ENCODE data around the gene KERA. TPM values are rescaled to one million over a fixed set of nuclear protein-coding genes. Genes with fewer than 3 reads are reported as not detected.

Gene KERA
- total RNA-seq, 4 donors from 2014 or later, result not detected

DNA sequence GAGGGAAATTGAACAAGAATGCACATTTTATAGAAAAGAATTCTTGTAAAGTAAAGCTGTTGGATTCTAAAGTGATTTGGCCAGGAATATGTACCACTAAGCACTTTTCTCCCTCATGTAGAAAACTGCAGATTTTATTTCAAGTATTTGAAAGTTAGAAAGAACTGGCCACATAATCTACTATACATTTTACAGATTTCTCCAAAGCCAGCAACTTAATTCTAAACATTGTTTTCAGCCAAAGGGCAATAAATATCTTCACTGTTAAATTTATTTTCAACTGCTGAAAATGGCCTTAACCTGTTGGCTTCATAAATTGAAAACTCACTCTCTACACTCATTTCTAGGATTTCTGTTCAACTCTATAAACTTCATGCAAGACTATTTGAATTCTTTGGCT, 15.6 kb upstream of the KERA start:
- Histone ChIP-seq H3K36me3 (no peaks in the 10 kb centered on the region), H3K4me3 (no peak overlapping the region), H3K27ac (no peak overlapping the region), H3K27me3 (no peaks in the 10 kb centered on the region), H3K9me3 (no peaks in the 10 kb centered on the region), H3K4me1 (no peaks in the 10 kb centered on the region)
- no peak for TF ChIP-seq POLR2AphosphoS5 (IDR thresholded peaks at IDR 0.05)
- TF ChIP-seq EP300 (IDR thresholded peaks at IDR 0.05), result no peak
- TF ChIP-seq POLR2A (IDR thresholded peaks at IDR 0.05), result no peak
- TF ChIP-seq, protein P1, sequence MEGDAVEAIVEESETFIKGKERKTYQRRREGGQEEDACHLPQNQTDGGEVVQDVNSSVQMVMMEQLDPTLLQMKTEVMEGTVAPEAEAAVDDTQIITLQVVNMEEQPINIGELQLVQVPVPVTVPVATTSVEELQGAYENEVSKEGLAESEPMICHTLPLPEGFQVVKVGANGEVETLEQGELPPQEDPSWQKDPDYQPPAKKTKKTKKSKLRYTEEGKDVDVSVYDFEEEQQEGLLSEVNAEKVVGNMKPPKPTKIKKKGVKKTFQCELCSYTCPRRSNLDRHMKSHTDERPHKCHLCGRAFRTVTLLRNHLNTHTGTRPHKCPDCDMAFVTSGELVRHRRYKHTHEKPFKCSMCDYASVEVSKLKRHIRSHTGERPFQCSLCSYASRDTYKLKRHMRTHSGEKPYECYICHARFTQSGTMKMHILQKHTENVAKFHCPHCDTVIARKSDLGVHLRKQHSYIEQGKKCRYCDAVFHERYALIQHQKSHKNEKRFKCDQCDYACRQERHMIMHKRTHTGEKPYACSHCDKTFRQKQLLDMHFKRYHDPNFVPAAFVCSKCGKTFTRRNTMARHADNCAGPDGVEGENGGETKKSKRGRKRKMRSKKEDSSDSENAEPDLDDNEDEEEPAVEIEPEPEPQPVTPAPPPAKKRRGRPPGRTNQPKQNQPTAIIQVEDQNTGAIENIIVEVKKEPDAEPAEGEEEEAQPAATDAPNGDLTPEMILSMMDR (IDR thresholded peaks at IDR 0.05), result no peak
- DNase-seq (ENCODE audit: low spot score in 2 of 2), result no peak

DNA sequence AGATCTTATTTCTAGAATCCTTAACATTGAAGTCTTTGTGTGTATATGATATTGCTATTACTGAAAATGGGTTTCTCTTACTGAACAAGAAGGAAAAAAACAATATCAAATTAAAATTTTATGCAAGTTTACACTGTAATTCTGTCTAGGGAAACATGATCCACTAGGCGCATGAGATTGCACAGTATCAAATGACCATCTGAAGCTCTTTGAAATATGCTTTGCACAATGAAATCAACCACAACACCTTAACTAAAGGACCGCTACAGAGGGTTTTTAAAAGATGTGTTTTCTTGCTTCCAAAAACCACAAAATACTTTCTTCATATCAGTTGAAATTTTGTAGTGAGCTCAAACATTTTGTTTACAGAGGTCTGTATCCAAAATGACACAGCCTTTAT, 15.1 kb upstream of the KERA start:
- DNase-seq (ENCODE audit: low spot score in 2 of 2), result no peak
- Histone ChIP-seq H3K9me3 (no peaks in the 10 kb centered on the region), H3K36me3 (no peaks in the 10 kb centered on the region), H3K4me3 (no peak overlapping the region), H3K4me1 (no peaks in the 10 kb centered on the region), H3K27ac (no peak overlapping the region), H3K27me3 (no peaks in the 10 kb centered on the region)
- 91% methylated on average over 2 of the region's 2 CpGs for WGBS
- TF ChIP-seq POLR2A (IDR thresholded peaks at IDR 0.05) (no peak), EP300 (IDR thresholded peaks at IDR 0.05) (no peak), POLR2AphosphoS5 (IDR thresholded peaks at IDR 0.05) (no peak)
- TF ChIP-seq, protein P1 (IDR thresholded peaks at IDR 0.05), result no peak

DNA sequence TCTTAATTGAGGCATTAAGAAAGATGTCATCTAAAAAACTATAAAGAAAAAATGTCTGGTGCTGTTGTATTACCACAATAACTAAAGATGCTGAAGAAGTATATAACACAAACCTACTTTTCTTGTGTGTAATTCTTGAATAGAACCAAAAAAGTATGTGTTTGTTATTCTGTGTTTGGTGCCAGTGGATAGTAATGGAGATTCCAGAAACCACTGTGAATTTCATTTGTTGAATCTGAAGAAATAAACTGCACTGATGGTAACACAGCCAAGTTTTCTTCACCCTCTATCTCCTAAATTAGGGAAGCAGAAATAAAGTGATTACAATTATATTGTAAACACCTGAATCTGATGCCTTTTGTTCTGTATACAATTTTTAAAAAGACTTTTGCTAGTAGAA, 13.1 kb upstream of the KERA start:
- TF ChIP-seq, protein P1 (IDR thresholded peaks at IDR 0.05), result no peak
- no peak for TF ChIP-seq POLR2A (IDR thresholded peaks at IDR 0.05)
- Histone ChIP-seq H3K27ac (no peak overlapping the region), H3K4me3 (no peak overlapping the region), H3K36me3 (no peaks in the 10 kb centered on the region), H3K9me3 (no peaks in the 10 kb centered on the region), H3K27me3 (no peaks in the 10 kb centered on the region), H3K4me1 (no peaks in the 10 kb centered on the region)
- DNase-seq (ENCODE audit: low spot score in 2 of 2), result no peak

DNA sequence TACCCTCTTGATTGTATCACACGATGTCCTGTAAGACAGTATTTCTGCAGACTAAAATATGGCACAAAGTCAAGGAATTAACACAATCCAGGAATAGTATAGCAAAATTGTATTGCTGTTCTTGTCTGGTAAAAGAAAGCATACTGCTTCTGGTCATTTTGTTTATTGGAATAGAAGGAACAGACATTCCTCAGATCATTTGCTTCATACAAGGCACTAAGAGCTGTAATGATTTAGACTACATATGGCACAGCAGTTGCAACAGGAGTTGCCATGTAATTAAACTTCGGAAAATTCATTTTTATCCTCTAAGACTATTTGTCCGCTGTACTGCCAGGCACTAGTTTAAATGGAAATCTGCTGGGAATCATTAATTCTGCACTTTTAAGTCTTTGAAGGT, 7.6 kb upstream of the KERA start:
- no peaks in the 10 kb centered on the region for H3K4me1 ChIP-seq
- no peaks in the 10 kb centered on the region for H3K27me3 ChIP-seq
- no peaks in the 10 kb centered on the region for H3K9me3 ChIP-seq
- no peak overlapping the region for H3K4me3 ChIP-seq
- 86% methylated on average over 3 of the region's 3 CpGs for WGBS
- H3K27ac ChIP-seq, result no peak overlapping the region
- TF ChIP-seq, protein P1 (IDR thresholded peaks at IDR 0.05), result no peak
- TF ChIP-seq POLR2A (IDR thresholded peaks at IDR 0.05) (no peak), POLR2AphosphoS5 (IDR thresholded peaks at IDR 0.05) (no peak), EP300 (IDR thresholded peaks at IDR 0.05) (no peak)
- H3K36me3 ChIP-seq, result no peaks in the 10 kb centered on the region
- DNase-seq (ENCODE audit: low spot score in 2 of 2), result no peak

DNA sequence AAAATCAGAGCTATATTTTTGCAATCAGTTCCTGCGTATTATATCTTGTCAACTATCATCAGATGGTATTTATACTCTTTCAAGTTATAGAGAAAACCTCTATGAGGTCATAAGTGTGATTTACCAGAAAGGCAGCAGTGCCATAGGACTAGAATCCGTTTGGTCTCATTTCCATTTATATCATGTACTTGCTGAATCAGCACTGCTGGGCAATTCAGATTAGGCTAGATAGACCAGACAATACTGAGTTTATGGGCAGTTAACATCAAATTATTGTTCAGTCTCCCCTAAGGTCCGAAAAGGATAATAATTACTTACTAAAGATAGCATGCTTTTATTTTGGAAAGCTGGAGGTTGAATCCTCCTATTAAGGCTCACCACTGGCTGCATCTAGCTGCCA, 6.8 kb upstream of the KERA start:
- WGBS, result 90% methylated on average over 3 of the region's 3 CpGs

More for the DNA sequence above, 6.8 kb upstream of the KERA start:
- H3K27ac ChIP-seq, result no peak overlapping the region
- H3K9me3 ChIP-seq, result no peaks in the 10 kb centered on the region
- H3K36me3 ChIP-seq, result no peaks in the 10 kb centered on the region
- no peak for DNase-seq (ENCODE audit: low spot score in 2 of 2)
- no peak for TF ChIP-seq POLR2AphosphoS5 (IDR thresholded peaks at IDR 0.05)
- no peak for TF ChIP-seq POLR2A (IDR thresholded peaks at IDR 0.05)
- TF ChIP-seq, protein P1 (IDR thresholded peaks at IDR 0.05), result no peak
- H3K4me3 ChIP-seq, result no peak overlapping the region
- H3K27me3 ChIP-seq, result no peaks in the 10 kb centered on the region
- H3K4me1 ChIP-seq, result no peaks in the 10 kb centered on the region
